PC-9 (cell line): Measurements from ENCODE around the gene ATG5.

Experiments used
- CTCF ChIP-seq: fragments of 200-600 bp; sonication (generic); conservative IDR thresholded peaks from 2 replicates; pipeline ENCODE4 v1.6.1; 2017; ENCODE audit warnings: mixed run types, antibody characterized with exemption, mild to moderate bottlenecking, moderate library complexity
- EZH2 ChIP-seq: fragments of 200-600 bp; sonication (generic); IDR thresholded peaks from 2 replicates; pipeline ENCODE4 v1.8.0; 2017; ENCODE audit warnings: antibody characterized with exemption, low read depth

- TF ChIP-seq CTCF (no peak), EZH2 (no peak)
These were observed 97.7 kb downstream of the ATG5 start for GRCh38 chr6:106227612-106228507.
